C4-2B (cell line): Measurements from ENCODE around the gene PHF13.
A peak's percentile ranks its signal among the peaks of the same experiment; 100 is the strongest.

Source experiments
- H3K27ac ChIP-seq: fragments of 450-650 bp; 2 replicates; pipeline ENCODE4 v1.5.1; 2017
- ZFX ChIP-seq: fragments of 450-650 bp; IDR thresholded peaks from 2 replicates; pipeline ENCODE4 v1.6.1; 2017
- TF ChIP-seq, protein P1 (sequence below): fragments of 450-650 bp; conservative IDR thresholded peaks from 2 replicates; pipeline ENCODE4 v1.5.1; 2017; ENCODE audit warnings: mild to moderate bottlenecking

The PHF13 gene

GRCh38 chr1:6645018-6645417 lies 31.5 kb downstream of the PHF13 start:
- no peak overlapping the region for H3K27ac ChIP-seq
- TF ChIP-seq ZFX = no peak
- TF ChIP-seq, protein P1, sequence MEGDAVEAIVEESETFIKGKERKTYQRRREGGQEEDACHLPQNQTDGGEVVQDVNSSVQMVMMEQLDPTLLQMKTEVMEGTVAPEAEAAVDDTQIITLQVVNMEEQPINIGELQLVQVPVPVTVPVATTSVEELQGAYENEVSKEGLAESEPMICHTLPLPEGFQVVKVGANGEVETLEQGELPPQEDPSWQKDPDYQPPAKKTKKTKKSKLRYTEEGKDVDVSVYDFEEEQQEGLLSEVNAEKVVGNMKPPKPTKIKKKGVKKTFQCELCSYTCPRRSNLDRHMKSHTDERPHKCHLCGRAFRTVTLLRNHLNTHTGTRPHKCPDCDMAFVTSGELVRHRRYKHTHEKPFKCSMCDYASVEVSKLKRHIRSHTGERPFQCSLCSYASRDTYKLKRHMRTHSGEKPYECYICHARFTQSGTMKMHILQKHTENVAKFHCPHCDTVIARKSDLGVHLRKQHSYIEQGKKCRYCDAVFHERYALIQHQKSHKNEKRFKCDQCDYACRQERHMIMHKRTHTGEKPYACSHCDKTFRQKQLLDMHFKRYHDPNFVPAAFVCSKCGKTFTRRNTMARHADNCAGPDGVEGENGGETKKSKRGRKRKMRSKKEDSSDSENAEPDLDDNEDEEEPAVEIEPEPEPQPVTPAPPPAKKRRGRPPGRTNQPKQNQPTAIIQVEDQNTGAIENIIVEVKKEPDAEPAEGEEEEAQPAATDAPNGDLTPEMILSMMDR = no peak

DNA sequence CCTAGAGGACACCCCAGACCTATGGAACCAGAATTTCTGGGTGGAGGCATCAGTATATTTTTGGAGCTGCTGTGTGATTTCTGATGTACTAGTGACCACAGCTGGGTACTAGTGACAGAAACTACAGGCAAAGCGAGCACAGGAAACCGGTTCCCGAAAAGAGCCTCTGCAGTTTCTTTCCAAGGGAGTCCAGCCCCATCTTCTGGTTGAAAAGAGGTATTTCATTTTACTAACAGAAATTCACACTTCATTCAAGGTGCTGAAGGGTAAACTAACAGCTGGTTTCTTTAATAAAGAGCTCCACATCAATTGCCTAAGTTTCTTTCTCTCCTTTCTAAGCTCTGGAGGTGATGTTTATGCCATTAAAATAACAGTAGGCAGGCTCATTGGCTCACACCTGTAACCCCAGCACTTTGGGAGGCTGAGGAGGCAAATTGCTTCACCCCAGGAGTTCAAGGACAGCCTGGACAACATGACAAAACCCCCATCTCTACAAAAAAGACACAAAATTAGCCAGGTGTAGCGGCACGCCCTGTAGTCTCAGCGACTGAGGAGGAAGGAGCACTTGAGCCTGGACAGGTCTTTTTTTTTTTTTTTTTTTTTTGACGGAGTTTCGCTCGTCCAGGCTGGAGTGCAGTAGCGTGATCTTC lies 33.1 kb downstream of the PHF13 start:
- TF ChIP-seq, protein P1 = peak; percentile 73
- TF ChIP-seq ZFX = no peak
- H3K27ac ChIP-seq = no peak overlapping the region

- H3K27ac ChIP-seq = no peak overlapping the region
Measured at GRCh38 chr1:6648556-6648955, 35.0 kb downstream of the PHF13 start.

GRCh38 chr1:6651909-6652308 lies 38.4 kb downstream of the PHF13 start:
- no peak overlapping the region for H3K27ac ChIP-seq
- TF ChIP-seq, protein P1 = no peak
- TF ChIP-seq ZFX = no peak

More at GRCh38 chr1:6648556-6648955, 35.0 kb downstream of the PHF13 start:
- TF ChIP-seq, protein P1 = no peak
- no peak for TF ChIP-seq ZFX

- no peak overlapping the region for H3K27ac ChIP-seq
- TF ChIP-seq, protein P1 = no peak
- no peak for TF ChIP-seq ZFX
Measured at GRCh38 chr1:6652986-6653385, 39.5 kb downstream of the PHF13 start.

GRCh38 chr1:6653436-6654290 lies 40.1 kb downstream of the PHF13 start:
- no peak for TF ChIP-seq ZFX
- TF ChIP-seq, protein P1 = no peak
- H3K27ac ChIP-seq = no peak overlapping the region

DNA sequence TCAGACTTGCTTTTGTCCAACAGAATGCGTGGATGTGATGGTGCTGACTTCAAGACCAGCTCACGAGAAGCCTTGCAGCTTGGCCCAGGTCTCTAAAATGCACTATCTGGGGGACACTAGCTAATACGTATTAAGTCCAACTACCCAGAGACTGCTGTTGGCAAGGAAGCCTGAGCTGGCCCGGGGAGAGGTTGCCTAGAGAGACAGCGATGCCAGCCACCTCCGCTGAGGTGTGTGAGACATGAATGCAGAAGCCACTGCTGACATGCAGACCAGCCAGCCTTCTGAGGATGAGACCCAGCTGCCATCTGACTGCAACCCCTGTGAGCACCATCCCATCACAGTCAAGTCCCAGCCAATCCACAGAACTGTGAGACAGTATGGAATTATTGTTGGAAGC lies 43.6 kb downstream of the PHF13 start:
- no peak for TF ChIP-seq ZFX
- TF ChIP-seq, protein P1 = no peak
- no peak overlapping the region for H3K27ac ChIP-seq
